ENCODE measurements around the gene RPL38. TPM values are rescaled to one million over a fixed set of nuclear protein-coding genes. Genes with fewer than 3 reads are reported as not detected.
"Not testable (repeated sequence)": the region's sequence is repeated elsewhere in the genome, so short reads cannot be mapped to it uniquely, and the experiment has no call there.

Gene RPL38
- total RNA-seq, 1 donor from 2014 or later = 747 TPM

DNA sequence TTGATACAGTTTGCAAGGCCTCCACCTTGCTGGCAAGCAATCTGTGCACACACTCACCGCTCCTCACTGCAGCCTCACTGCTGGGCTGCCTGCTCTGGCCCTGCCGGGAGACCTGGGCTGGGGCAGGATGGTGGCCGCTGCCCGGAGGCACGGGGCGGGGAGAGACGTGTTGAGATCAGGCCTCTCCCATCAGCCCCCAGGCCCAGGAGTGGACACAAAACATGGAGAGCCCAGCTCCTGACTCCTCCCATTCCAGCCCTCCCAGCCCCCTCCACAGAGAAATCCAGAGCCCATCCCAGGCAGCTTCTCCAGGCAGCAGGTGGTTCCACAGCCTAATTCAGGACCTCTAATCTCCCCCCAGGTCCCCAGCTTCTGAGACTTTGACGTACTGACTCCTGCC, 23.1 kb upstream of the RPL38 start:
- intact Hi-C loops (cut with DNase I) = no loop called here
- DNase-seq (ENCODE audit: missing footprints) = no peak
- no peak for ATAC-seq

DNA sequence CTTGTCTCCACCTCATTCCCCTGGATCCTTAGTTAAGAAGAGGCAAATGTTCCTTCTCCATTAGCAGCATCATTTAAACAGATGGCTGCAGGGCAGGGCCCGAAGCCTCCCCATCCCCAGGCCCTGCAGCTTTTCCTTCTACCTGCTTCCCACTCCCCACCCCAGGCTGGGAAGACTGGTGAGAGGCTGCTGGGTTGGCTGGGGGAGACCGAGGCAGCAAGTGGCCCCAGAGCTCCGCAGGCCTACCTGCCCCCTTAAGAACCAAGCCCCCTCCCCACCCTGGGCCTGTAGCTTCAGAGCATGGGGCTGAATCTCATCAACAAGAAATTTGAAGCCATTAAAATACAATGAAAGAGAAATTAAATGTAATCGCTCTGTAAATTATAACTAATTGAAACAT, 22.1 kb upstream of the RPL38 start:
- ATAC-seq = no peak
- no peak for DNase-seq (ENCODE audit: missing footprints)
- intact Hi-C loops (cut with DNase I) = no loop called here

DNA sequence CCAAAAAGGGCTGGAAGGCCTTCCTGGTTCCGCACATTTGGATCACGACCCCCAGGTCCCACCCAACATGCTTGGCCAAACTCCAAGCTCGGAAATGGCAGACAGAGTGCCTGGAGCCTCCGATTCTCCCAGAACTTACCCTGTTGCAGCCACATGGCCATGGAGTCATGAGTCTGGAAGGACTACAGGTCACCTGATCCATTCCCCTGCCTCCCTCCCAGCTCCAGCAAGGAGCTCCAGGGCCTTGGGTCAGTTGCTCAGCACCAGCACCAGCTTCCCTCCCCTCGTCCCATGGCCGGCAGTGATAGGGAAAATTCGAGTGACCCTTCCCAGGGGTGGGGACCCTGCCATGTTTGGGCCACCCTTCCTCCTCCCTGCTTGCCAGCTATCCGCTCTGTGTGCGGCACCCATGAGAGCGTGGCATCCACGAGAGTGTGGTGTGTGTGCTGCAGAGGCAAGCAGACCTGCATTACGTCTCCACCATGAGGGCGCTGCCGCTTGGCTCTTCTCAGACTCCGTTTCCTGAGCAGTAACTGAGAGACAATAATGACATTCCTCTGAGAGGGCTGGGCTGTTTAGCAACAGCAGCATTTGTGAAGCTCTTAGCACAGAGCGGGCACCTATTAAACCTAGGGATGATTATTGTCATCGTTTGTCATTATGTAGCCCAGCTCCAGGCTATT, 21.3 kb upstream of the RPL38 start:
- intact Hi-C loops (cut with DNase I) = no loop called here
- DNase-seq (ENCODE audit: missing footprints) (no peak), ATAC-seq (no peak)

DNA sequence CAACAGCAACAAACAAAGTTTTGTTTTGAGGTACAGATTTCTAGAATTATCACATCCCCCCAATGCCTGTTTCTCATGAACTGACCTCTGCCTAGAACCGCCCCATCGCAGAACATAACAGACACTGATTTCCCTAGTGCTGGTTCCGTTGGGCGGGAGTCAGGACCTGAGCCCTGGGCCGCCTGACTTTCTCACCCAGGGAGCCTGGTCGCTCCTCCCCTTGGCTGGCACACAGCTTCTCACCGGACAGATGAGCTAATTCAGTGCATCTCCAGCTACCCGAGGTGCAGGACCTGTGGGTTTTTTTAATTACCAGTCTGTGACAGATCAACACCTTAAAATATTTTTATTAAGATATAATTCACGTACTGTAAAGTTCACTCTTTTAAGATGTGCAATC, 20.1 kb upstream of the RPL38 start:
- ATAC-seq = no peak
- intact Hi-C loops (cut with DNase I) = no loop called here

DNA sequence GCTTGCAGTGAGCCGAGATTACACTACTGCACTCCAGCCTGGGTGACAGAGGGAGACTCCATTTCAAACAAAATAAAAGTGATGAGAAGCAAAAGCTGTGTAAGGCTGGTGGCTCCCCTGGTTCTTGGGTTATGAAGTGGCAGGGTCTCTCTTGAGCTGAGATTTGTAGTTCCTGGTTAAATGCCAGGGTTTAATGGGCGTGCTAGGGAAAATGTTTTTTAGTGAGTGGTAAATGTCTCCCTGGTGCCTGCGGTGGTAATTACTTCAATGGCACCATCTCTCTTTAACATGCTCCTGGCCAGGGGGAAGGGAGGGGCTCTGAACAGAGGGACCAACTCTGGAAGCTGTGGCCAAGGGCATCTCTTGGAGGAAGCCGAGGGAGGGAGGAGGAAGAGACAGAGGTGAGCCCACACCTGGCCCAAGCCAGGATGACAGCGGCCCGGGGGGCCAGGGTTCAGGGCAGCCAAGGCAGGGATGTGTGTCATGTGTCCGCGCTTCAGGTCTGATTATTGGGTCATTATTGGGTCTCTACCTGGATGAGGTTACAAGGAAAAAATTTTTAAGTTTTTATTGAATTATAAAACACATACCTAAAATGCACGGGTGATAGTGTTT, 17.8 kb upstream of the RPL38 start:
- ATAC-seq = no peak
- DNase-seq (ENCODE audit: missing footprints) = no peak
- intact Hi-C loops (cut with DNase I) = no loop called here

More for the DNA sequence above, 20.1 kb upstream of the RPL38 start:
- no peak for DNase-seq (ENCODE audit: missing footprints)

DNA sequence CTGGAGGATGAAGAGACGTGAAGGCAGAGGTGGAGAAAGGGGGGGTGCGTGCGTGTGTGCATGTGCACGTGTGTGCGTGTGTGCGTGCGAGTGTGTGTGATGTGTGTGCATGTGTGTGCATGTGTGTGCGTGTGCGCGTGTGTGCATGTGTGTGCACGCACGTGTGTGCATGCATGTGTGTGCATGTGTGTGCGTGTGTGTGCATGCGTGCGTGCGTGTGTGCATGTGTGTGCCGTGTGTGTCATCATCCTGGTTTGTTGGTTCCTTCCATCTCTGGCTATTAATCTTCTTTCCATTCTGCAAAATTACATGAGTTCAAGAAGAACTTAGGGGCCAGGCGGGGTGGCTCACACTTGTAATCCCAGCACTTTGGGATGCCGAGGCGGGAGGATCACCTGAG, 17.0 kb upstream of the RPL38 start:
- DNase-seq (ENCODE audit: missing footprints) (no peak), ATAC-seq (no peak)
- intact Hi-C loops (cut with DNase I) = no loop called here

DNA sequence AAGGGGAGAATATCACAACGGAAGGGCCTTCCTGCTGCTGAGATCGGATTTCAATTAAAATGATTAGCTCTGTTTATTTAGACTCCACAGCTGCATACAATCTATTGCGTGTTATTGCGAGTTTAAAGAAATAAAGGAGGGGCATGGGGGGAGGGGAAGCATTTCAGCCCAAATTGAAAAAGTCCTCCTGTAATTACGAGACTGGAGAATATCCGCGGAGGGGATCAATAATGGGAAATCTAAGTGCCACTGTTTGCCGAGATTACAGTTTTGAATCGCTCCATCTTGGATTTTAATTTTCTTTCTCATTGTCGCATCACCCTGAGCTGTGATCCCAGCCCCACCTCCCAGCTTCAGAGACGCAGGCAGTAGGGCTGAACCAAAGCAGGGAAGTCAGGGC, 15.7 kb upstream of the RPL38 start:
- intact Hi-C loops (cut with DNase I) = no loop called here
- DNase-seq (ENCODE audit: missing footprints) = no peak
- ATAC-seq = no peak

DNA sequence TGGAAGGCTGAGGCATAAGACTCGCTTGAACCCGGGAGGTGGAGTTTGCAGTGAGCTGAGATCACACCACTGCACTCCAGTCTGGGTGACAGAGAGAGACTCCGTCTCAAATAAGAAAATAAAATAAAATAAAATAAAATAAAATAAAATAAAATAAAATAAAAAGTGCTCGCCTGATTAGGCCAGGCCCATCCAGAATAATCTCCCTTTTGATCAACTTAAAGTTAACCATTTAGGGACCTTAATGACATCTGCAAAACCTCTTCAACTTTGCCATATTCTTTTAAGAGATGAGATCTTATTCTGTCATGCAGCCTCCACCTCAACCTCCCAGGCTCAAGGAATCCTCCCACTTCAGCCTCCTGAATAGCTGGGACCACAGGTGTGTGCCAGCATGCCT, 14.8 kb upstream of the RPL38 start:
- intact Hi-C loops (cut with DNase I) = not testable (repeated sequence)

DNA sequence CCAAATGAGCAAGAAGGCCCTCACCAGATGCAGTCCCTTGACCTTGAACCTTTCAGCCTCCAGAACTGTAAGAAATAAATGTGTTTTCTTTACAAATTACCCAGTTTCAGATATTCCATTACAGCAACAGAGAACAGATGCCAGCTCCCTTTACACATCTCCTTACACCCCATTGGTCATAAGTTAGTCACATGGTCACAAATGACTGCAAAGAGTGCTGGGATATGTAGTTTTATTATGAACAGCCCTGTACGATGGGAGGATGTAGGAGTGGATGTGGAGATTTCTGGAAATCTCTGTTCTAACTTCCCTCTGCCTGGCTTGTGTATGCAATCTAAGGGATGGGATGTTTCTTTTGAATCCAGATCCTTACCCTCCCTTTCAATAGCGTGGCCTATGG, 13.3 kb upstream of the RPL38 start:
- ATAC-seq (peak; percentile 52), DNase-seq (ENCODE audit: missing footprints) (no peak)
- intact Hi-C loops (cut with DNase I) = no loop called here

More for the DNA sequence above, 14.8 kb upstream of the RPL38 start:
- ATAC-seq; DNase-seq (ENCODE audit: missing footprints): not testable (repeated sequence)

DNA sequence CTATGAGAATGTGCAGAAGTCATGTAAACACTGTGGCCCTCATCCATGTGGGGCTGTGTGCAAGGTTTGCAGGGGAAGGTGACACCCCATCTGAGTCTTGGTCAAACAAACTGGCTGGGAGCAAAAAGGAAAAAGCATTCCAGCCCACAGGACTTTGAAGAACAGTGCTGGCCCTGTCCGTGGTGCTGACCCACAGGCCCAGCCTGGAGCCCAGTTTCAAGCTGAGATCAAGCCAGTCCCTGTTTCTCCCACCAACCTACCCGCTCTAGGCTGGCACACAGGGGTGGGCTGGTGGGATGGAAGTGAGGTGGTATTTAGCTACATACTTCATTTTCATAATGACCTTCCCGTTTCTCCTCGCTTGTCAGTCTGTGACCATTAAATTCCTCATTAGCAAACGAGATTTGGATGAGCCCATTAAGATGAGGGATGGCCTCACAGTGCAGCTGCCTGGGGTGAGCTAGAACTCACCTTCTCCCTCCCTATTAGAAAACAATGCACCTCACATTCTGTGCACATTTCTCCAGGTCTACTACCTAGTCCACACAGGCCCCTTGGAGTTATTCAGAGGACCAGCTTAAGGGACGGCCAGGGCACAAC, 12.6 kb upstream of the RPL38 start:
- ATAC-seq = no peak
- DNase-seq (ENCODE audit: missing footprints) = no peak
- intact Hi-C loops (cut with DNase I) = no loop called here

DNA sequence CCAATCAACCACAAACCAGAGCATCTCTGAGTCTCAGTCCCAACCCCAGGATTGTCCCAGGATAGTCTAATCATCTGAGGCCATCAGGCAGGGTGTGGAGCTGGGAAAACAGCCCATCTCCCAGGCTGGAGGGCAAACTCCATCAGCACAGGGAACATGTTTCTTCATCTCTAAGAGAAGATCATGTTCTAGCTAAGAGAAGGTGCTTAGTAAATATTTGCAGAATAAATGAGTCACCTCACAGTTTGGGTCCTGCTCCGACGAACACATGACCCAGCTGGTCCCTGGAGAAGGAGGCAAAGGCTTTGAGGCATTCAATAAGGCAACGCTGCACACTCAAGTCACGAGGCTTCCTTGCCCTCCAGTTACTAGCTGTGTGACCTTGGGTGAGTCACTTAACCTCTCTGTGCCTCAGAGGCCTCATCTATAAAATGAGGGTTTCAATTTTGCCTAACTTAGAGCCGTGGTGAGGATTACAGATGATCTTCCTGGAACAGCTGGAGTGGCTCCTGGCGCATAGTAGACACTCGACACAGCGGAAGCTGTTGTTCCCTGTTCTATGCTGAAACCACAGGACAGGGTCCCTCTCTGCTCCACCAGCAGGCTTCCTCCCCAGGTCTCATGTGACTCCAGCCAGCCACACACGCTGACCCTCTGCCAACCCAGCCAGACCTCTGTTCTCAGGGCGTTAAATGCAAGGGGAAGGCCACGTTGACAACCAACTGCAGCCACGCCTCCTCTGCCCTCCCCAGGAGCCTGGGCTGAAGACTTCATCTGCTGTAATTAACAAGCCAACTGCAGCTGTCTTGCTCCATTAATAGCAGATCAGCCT, 10.3 kb upstream of the RPL38 start:
- DNase-seq (ENCODE audit: missing footprints) = peak; percentile 81
- peak; percentile 71 for ATAC-seq

DNA sequence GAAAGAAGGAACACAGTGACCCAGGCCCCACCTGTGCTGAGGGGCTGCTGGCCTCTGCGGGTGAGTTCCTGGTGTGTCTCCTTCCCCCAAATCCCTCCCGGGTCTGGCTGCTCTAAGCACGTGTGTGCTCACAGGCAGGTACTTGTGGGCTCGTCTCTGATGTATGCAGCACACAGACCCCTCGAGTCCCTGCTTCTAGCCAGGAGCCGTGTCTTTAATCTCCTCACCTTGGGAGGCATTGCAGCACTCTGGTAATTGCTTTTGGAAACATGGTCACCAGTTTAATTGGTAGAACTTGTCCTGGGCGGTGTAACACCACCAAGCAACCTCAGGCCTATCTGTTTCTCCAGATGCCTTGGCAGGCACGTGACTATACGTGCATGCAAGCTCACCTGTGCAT, 8.8 kb upstream of the RPL38 start:
- ATAC-seq = no peak
- no peak for DNase-seq (ENCODE audit: missing footprints)
- intact Hi-C loops (cut with DNase I) = no loop called here

More for the DNA sequence above, 10.3 kb upstream of the RPL38 start:
- intact Hi-C loops (cut with DNase I) = no loop called here

DNA sequence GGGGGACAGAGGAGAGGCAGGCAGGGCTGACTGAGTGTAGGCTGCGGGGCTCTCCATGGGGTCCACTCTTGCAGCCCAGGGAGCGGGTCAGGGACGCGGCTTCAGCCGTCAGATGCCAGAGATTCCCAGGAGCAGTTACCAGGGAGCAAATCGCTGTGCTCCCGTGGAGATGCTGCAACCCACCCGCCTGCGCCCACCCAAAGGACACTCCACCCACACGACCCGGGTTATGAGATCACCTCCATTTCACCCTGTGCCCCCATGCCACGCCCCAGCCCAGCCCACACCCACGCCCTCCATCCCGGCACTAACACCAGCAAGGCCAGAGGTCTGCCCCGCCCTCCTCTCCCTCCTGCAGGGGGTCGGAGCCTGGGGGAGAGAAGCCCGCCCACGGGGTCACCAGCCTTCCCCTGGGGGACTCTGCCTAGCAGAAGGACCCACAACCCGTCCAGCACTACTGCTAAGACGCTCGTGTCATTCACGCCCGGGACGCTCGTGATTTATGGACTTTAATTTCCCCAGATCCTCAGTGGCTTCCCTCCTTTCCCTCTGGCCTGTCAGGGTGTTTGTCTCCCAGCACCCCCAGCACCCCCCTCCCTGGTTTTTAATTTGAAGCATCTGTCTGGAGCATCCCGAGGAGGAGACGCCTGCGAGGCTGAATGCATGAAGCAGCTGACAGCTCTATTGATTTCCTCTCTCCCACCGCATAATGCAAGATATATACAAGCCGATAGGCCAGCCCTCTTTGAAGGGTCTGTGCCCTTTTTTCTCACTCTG, 6.7 kb upstream of the RPL38 start:
- intact Hi-C loops (cut with DNase I) = no loop called here
- DNase-seq (ENCODE audit: missing footprints) = no peak

DNA sequence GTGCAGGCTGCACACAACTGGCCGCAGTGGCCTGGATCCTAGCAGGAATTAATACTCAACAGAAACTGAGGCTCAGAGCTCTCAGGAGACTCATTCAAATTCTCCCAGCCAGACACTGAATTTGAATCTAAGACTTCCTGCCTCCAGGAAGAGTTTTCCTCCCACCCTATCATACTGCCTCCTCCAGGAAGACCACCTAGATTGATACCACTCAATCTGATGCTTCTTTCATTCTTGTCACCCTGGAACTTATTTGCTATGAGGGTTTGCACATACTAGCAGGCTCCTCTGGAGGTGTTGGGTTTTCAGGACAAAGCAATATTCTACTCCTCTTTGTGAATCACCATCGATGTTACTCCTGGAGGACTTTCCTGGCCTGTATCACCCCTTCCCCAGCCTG, 5.7 kb upstream of the RPL38 start:
- intact Hi-C loops (cut with DNase I) = no loop called here
- DNase-seq (ENCODE audit: missing footprints) (no peak), ATAC-seq (no peak)

More for the DNA sequence above, 6.7 kb upstream of the RPL38 start:
- ATAC-seq = no peak

DNA sequence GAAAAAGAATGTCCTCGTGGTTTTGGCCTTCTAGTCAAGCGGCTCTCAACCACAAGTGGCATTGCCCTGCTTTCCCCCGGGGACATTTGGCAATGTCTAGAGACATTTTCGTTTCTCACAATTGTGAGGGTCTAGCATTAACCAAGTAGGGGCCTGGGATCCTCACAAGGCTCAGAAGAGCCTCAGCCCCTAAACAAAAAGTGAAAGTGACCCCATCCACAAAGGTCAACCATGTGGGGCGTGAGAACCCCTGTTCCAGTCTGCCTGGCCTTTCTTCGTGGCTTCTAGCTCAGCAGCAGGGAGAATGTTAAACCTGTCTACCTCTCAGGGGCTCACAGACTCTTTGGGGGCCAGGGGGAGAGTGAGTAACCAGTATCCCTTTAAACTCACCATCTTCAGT, 4.8 kb upstream of the RPL38 start:
- ATAC-seq = no peak
- DNase-seq (ENCODE audit: missing footprints) = no peak
- intact Hi-C loops (cut with DNase I) = no loop called here

DNA sequence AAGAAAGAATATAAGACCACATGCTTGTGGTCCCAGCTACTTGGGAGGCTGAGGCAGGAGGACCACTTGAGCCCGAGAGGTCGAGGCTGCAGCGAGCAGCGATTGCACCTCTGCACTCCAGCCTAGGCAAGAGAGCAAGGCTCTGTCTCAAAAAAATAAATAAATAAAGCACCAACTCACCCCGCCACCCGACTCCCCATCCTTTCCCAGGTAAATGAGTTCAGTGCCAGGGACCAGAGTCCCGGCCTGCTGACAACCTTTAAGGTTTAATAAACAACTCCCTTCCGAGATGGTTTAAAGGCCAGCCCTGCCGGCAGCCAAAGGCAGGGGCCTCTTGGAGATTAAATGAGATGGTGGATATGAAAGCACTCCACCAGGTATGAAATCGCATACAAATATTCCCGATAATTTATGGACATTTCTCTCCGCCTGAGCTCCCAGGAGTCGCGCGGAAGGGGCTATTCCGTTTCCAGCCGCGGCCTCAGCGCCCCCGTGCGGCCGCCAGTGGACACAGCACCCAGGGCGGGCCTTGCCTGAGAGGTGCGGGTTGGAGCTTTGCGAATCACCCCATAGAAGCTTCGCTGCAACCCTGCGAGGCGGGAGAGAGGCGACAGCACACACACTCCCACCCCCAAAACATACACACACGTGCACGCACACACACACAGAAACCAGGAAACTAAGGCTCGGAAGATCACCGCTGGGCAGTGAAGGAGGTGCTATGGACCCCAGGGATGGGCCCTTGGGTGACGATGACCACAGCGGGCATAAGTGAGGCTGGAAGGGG, 4.0 kb upstream of the RPL38 start:
- intact Hi-C loops (cut with DNase I) = no loop called here
- ATAC-seq (no peak), DNase-seq (ENCODE audit: missing footprints) (peak; percentile 84)

DNA sequence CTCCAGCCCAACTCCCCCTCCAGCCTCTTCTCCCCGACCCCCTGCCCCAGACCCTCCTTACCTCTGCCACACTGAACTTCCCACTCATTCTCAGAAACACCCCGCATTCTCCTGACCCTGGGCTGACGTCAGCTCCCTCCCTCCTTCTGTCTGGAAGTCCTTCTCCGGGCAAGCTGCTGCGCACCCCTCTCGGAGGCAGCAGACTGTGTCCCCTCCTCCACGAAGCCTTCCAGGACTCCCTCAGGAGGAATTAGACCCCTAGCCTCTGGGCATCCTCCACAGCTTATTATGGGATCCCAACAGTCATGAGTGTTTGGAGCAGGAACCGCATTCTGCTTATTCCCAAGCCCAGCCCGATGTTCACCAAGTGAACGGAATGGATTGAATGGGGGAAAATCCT, 3.4 kb upstream of the RPL38 start:
- intact Hi-C loops (cut with DNase I) = no loop called here
- DNase-seq (ENCODE audit: missing footprints) (no peak), ATAC-seq (no peak)

DNA sequence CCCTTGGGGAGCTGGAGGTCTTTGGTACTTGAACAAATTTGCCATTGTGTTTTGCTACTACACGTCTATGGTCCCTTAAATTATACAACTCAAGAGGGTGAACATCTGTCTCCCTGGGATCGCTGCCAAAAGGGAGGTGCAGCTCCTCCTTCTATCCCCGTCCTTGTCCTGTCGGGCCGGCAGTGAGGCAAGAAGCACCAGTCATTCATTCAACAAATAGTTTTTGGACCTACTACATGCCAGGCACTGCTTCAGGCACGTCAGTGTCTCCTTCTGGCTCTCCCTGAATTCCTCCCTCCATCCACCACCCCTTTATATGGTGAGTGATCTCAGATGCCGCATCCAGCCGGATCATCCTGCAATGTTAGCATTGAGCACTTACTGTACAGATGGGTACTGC, 2.2 kb upstream of the RPL38 start:
- intact Hi-C loops (cut with DNase I) = no loop called here
- peak; percentile 61 for DNase-seq (ENCODE audit: missing footprints)
- ATAC-seq = no peak
